Spleen (tissue), 11 donors: ENCODE data around the gene PCF11. TPM values are rescaled to one million over a fixed set of nuclear protein-coding genes. Genes with fewer than 3 reads are reported as not detected.

ENCODE experiments used
- DNase-seq: peaks from one replicate; pipeline ENCODE4 v3.0.0-alpha.2; 2020
- H3K27ac ChIP-seq, 8 donors: fragments of 200-600 bp; sonication (generic) in 7 of 8; 1 replicate in 4 of 8; 2 replicates in 4 of 8; pipeline versions ENCODE4 v1.5.0 to v1.8.0; 2016 to 2021; ENCODE audit warnings: inconsistent platforms in 4 of 8, mild to moderate bottlenecking in 4 of 8, moderate library complexity in 1 of 8
- H3K27me3 ChIP-seq, 7 donors: fragments of 200-600 bp; sonication (generic) in 6 of 7; replicated peaks in 1 of 7; 1 replicate in 4 of 7; 2 replicates in 3 of 7; pipeline versions ENCODE4 v1.5.0 to v1.8.0; 2016 to 2021; ENCODE audit warnings: inconsistent platforms in 3 of 7, mild to moderate bottlenecking in 1 of 7
- H3K36me3 ChIP-seq, 6 donors: fragments of 200-600 bp; sonication (generic) in 5 of 6; 1 replicate in 4 of 6; 2 replicates in 2 of 6; pipeline versions ENCODE4 v1.5.0 to v1.8.0; 2016 to 2021; ENCODE audit warnings: inconsistent platforms in 2 of 6
- H3K4me1 ChIP-seq, 6 donors: fragments of 200-600 bp; sonication (generic) in 5 of 6; 1 replicate in 3 of 6; 2 replicates in 3 of 6; pipeline versions ENCODE4 v1.5.0 to v1.8.0; 2016 to 2021; ENCODE audit warnings: inconsistent platforms in 3 of 6
- H3K4me3 ChIP-seq, 8 donors: fragments of 200-600 bp; sonication (generic) in 7 of 8; 1 replicate in 4 of 8; 2 replicates in 4 of 8; pipeline versions ENCODE4 v1.5.0 to v1.8.0; 2016 to 2021; ENCODE audit warnings: inconsistent platforms in 4 of 8, mild to moderate bottlenecking in 4 of 8, moderate library complexity in 2 of 8
- H3K9me3 ChIP-seq, 8 donors: fragments of 200-600 bp; sonication (generic) in 7 of 8; 1 replicate in 4 of 8; 2 replicates in 4 of 8; pipeline versions ENCODE4 v1.5.0 to v1.8.0; 2016 to 2021; ENCODE audit warnings: inconsistent platforms in 4 of 8
- POLR2A ChIP-seq, 3 donors: fragments of 450-650 bp; IDR thresholded peaks; one replicate each; pipeline ENCODE4 v1.5.1; 2017; ENCODE audit warnings: antibody characterized with exemption in 3 of 3, mild to moderate bottlenecking in 1 of 3
- POLR2AphosphoS5 ChIP-seq, 3 donors: sonication (generic); formaldehyde crosslinking; IDR thresholded peaks; one replicate each; pipeline ENCODE4 v1.5.1; 2017; ENCODE audit warnings: antibody characterized with exemption in 3 of 3
- WGBS, 5 donors: extraction: QIAGEN DNeasy Blood & Tissue Kit in 3 of 5; methylation state at CpG; one replicate each; pipeline versions ENCODE4 v1.1.5 to v1.1.7; 2013 to 2018; 5-methylcytosine and 5-hydroxymethylcytosine counted together
- intact Hi-C: fragments of 100-400 bp; cut with DNase I; formaldehyde crosslinking; loops from one replicate; pipeline ENCODE4 v1.15.0; 2023; ENCODE audit warnings: low total_unique reads
- polyA plus RNA-seq, 3 donors: library from polyadenylated mRNA; stranded (reverse); fragments of 200-250 nt; gene quantifications; one replicate each; pipeline ENCODE4 v1.2.1, GENCODE V29; 2013
- total RNA-seq, 7 donors: library from RNA; depleted of rRNA in 3 of 7; stranded (reverse); fragments of >200 nt in 3 of 7; fragmentation: NEBNext Ultra II Directional in 4 of 7; extraction: Animal tissue kit (Norgen Biotek cat#: 25700) in 4 of 7; gene quantifications; one replicate each; pipeline versions ENCODE4 v1.1.0 to v1.2.1, GENCODE V29; 2016 to 2021
- TF ChIP-seq, protein P1 (sequence below), 11 experiments: fragments of 200-600 bp in 7 of 11; fragments of 450-650 bp in 4 of 11; sonication (generic) in 4 of 11; IDR thresholded peaks in 8 of 11; conservative IDR thresholded peaks in 3 of 11; 1 replicate in 7 of 11; 2 replicates in 4 of 11; pipeline versions ENCODE4 v1.4.0 to v1.8.0; 2016 to 2021; ENCODE audit warnings: antibody characterized with exemption in 11 of 11, inconsistent platforms in 4 of 11, mild to moderate bottlenecking in 1 of 11
- donor health status: healthy with polysubstance abuse.
- donor health status: DM: no; HTN: no; CAD: no; lungs with moderate emphysema.
- donor health status: DM: no; HTN: no; CAD: no.
- donor health status: Bipolar disorder and iron deficiency.
- donor health status: healthy.
- donor health status: DM: no; HTN: no; CAD: no.
- donor health status: DM: yes; HTN: yes; CAD: no.

Gene PCF11
- total and polyA plus RNA-seq, 10 donors, result 34.4 to 120 (median 88.7) TPM

- TF ChIP-seq, protein P1, sequence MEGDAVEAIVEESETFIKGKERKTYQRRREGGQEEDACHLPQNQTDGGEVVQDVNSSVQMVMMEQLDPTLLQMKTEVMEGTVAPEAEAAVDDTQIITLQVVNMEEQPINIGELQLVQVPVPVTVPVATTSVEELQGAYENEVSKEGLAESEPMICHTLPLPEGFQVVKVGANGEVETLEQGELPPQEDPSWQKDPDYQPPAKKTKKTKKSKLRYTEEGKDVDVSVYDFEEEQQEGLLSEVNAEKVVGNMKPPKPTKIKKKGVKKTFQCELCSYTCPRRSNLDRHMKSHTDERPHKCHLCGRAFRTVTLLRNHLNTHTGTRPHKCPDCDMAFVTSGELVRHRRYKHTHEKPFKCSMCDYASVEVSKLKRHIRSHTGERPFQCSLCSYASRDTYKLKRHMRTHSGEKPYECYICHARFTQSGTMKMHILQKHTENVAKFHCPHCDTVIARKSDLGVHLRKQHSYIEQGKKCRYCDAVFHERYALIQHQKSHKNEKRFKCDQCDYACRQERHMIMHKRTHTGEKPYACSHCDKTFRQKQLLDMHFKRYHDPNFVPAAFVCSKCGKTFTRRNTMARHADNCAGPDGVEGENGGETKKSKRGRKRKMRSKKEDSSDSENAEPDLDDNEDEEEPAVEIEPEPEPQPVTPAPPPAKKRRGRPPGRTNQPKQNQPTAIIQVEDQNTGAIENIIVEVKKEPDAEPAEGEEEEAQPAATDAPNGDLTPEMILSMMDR (IDR thresholded peaks at IDR 0.05 in 8 of 11, conservative IDR thresholded peaks at IDR 0.05 in 3 of 11), result no peak
- TF ChIP-seq POLR2AphosphoS5 (IDR thresholded peaks at IDR 0.05) (no peak), POLR2A (IDR thresholded peaks at IDR 0.05) (no peak)
- Histone ChIP-seq H3K27me3 (no peaks in the 10 kb centered on the region), H3K36me3 (no peaks in the 10 kb centered on the region), H3K4me3 (no peak overlapping the region), H3K27ac (no peak overlapping the region), H3K9me3 (no peaks in the 10 kb centered on the region), H3K4me1 (peaks cover 0 to 15% (median 7%) of the 10 kb centered on the region in 6 donors)
- intact Hi-C loops, result no loop called here
- WGBS, 5 donors, result 77 to 88% (median 81%) methylated on average over 6 of the region's 6 CpGs
- DNase-seq, result no peak
Observed at GRCh38 chr11:83153764-83154163, 3.2 kb upstream of the PCF11 start.

GRCh38 chr11:83156144-83156995 is 561 bp upstream of the PCF11 start:
- DNase-seq, result peak; percentile 100
- Histone ChIP-seq H3K9me3 (no peaks in the 10 kb centered on the region), H3K27me3 (no peaks in the 10 kb centered on the region), H3K27ac (peak overlapping the region; percentile 89 to 100 (median 98)), H3K4me3 (peak overlapping the region; percentile 52 to 90 (median 78)), H3K36me3 (peaks cover 0 to 18% (median 0%) of the 10 kb centered on the region in 6 donors), H3K4me1 (peaks cover 19 to 41% (median 29%) of the 10 kb centered on the region in 6 donors)
- WGBS, 5 donors, result 0 to 1% (median 1%) methylated on average over 33 to 35 of the region's 35 CpGs
- intact Hi-C loops, result loop anchor here (5.0 kb wide), 2 partner anchors 36 to 84 kb away; partner anchors contain the start of genes ANKRD42 and RAB30
- TF ChIP-seq, protein P1 (IDR thresholded peaks at IDR 0.05 in 8 of 11, conservative IDR thresholded peaks at IDR 0.05 in 3 of 11), result peak in 2 of 11 experiments; percentile 9 to 25
- TF ChIP-seq POLR2A (IDR thresholded peaks at IDR 0.05) (peak in 2 of 3 donors; percentile 80 to 93), POLR2AphosphoS5 (IDR thresholded peaks at IDR 0.05) (peak in 2 of 3 donors; percentile 87 to 92)

- TF ChIP-seq POLR2AphosphoS5 (IDR thresholded peaks at IDR 0.05) (peak in 1 of 3 donors; percentile 38), POLR2A (IDR thresholded peaks at IDR 0.05) (no peak)
- TF ChIP-seq, protein P1 (IDR thresholded peaks at IDR 0.05 in 8 of 11, conservative IDR thresholded peaks at IDR 0.05 in 3 of 11), result peak in 2 of 11 experiments; percentile 24 to 35
- intact Hi-C loops, result loop anchor here (5.0 kb wide), 2 partner anchors 35 to 85 kb away; partner anchors contain the start of genes ANKRD42 and RAB30
- peak; percentile 83 for DNase-seq
Observed at GRCh38 chr11:83157594-83158356, 844 bp downstream of the PCF11 start.

More at GRCh38 chr11:83157594-83158356, 844 bp downstream of the PCF11 start:
- 0 to 1% (median 0%) methylated on average over 18 of the region's 18 CpGs for WGBS, 5 donors
- Histone ChIP-seq H3K4me1 (peaks cover 33 to 55% (median 43%) of the 10 kb centered on the region in 6 donors), H3K9me3 (no peaks in the 10 kb centered on the region), H3K4me3 (peak overlapping the region; percentile 69 to 97 (median 86)), H3K27me3 (no peaks in the 10 kb centered on the region), H3K27ac (peak overlapping the region; percentile 98 to 100 (median 100)), H3K36me3 (peaks cover 0 to 18% (median 0%) of the 10 kb centered on the region in 6 donors)
